ENCODE measurements around the gene MAST2.

GRCh38 chr1:46039571-46040052, 236.2 kb downstream of the MAST2 start:
- no peak for TF ChIP-seq CTCF (IDR thresholded peaks at IDR 0.05; ENCODE audit: extremely low read depth in 1 of 2, insufficient read depth in 1 of 2, low read depth in 1 of 2, low read length in 2 of 2)
- TF ChIP-seq POLR2A (IDR thresholded peaks at IDR 0.05; ENCODE audit: low read depth, low read length): no peak
- TF ChIP-seq FOS (IDR thresholded peaks at IDR 0.05; ENCODE audit: borderline replicate concordance, insufficient read depth, low read length): no peak
- no peak for TF ChIP-seq EZH2 (IDR thresholded peaks at IDR 0.05; ENCODE audit: borderline replicate concordance, low read depth, low read length, severe bottlenecking)

Data from endothelial cell of umbilical vein (primary cell).